Endothelial cell (in vitro differentiated cells): Measurements from ENCODE around the gene METRNL. TPM values are rescaled to one million over a fixed set of nuclear protein-coding genes. Genes with fewer than 3 reads are reported as not detected.
"Not testable (repeated sequence)": the region's sequence is repeated elsewhere in the genome, so short reads cannot be mapped to it uniquely, and the experiment has no call there.

ENCODE experiments used
- DNase-seq: peaks from one replicate; pipeline ENCODE4 v3.0.0; 2021; ENCODE audit warnings: low spot score
- H3K27ac Mint-ChIP-seq: one replicate; pipeline ENCODE4 v1.8.0; 2021; ENCODE audit warnings: mixed read lengths, inconsistent platforms; ENCODE audit not compliant: unreplicated experiment
- H3K27me3 Mint-ChIP-seq: one replicate; pipeline ENCODE4 v1.8.0; 2021; ENCODE audit warnings: mild to moderate bottlenecking, moderate library complexity, mixed read lengths, inconsistent platforms; ENCODE audit not compliant: unreplicated experiment
- H3K36me3 Mint-ChIP-seq: one replicate; pipeline ENCODE4 v1.8.0; 2021; ENCODE audit warnings: mild to moderate bottlenecking, low read depth, mixed read lengths, inconsistent platforms; ENCODE audit not compliant: unreplicated experiment
- H3K4me1 Mint-ChIP-seq: one replicate; pipeline ENCODE4 v1.8.0; 2021; ENCODE audit warnings: mild to moderate bottlenecking, mixed read lengths, inconsistent platforms; ENCODE audit not compliant: unreplicated experiment
- H3K4me3 Mint-ChIP-seq: one replicate; pipeline ENCODE4 v1.8.0; 2021; ENCODE audit warnings: mild to moderate bottlenecking, mixed read lengths, inconsistent platforms; ENCODE audit not compliant: unreplicated experiment
- H3K9me3 Mint-ChIP-seq: one replicate; pipeline ENCODE4 v1.8.0; 2021; ENCODE audit warnings: mixed read lengths, inconsistent platforms; ENCODE audit not compliant: unreplicated experiment
- CTCF ChIP-seq: fragments of 200-600 bp; sonication (generic); IDR thresholded peaks from one replicate; pipeline ENCODE4 v1.5.0; 2021; ENCODE audit warnings: antibody characterized with exemption; ENCODE audit not compliant: unreplicated experiment
- total RNA-seq: library from RNA; stranded (reverse); fragmentation: NEBNext Ultra II Directional; extraction: Animal tissue kit (Norgen Biotek cat#: 25700); gene quantifications from one replicate; pipeline ENCODE4 v1.2.1, GENCODE V29; 2021; ENCODE audit not compliant: unreplicated experiment

METRNL gene
- total RNA-seq, 1 donor from 2014 or later, result 5.3 TPM

DNA sequence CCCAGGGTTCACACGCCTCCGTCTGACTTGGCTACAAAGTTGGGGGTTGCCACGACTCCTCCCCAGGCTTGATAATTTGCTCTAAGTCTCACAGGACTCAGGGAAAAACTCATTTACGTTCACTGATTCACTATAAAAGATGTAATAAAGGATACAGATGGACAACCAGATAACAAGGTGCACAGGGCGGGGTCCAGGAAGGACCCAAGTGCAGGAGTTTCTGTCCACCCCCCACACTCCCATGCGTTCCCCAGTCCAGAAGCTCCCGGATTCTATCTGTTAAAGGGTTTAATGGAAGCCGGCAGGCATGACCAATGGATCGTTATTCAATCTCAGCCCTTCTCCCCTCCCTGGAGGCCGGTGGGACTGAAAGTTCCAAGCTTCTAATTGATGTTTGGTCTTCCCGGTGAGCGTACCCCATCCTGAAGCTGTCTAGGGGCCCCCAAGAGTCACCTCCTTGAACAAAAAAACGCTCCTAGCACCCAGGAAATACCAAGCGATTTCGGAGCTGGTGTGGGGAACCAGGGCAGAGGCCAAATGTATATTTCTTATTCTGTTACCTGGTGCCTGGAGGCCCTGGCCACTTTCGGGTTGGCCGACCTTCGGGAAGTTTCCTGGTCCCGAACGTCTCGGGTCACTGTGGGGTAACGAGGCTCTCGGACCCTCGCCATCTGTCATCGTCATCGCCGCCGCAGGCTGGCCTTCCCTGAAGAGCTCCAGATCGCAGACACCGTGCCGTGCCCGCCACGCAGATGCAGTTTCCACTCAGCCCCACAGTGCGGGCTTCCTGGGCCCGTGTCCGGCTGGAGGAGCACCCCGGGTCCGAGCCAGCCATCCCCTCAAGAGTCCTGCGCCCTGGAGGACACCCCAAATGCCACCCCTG is 13.5 kb upstream of the METRNL start:
- H3K27ac Mint-ChIP-seq, result no peak overlapping the region

DNA sequence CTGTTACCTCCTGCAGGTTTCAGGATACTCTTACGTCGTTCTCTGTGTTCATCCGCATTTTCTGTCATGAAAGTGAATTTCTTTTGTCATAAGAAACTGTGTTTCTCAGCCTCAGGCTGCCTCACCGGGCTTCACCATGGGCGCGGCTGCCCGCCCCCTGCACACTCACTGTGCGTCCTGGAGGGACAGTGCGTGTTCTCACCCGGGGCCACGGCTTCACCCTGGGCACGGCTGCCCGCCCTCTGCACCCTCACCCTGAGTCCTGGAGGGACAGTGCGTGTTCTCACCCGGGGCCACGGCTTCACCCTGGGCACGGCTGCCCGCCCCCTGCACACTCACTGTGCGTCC is 12.9 kb upstream of the METRNL start:
- DNase-seq, H3K4me3 Mint-ChIP-seq, H3K27ac Mint-ChIP-seq, H3K9me3 Mint-ChIP-seq, H3K4me1 Mint-ChIP-seq, H3K36me3 Mint-ChIP-seq: not testable (repeated sequence)
- H3K27me3 Mint-ChIP-seq, result peaks cover 11% of the 10 kb centered on the region

More for the DNA sequence above, 13.5 kb upstream of the METRNL start:
- Mint-ChIP-seq H3K9me3 (no peaks in the 10 kb centered on the region), H3K4me3 (no peak overlapping the region), H3K27me3 (peaks cover 11% of the 10 kb centered on the region), H3K4me1 (peaks cover 5% of the 10 kb centered on the region), H3K36me3 (no peaks in the 10 kb centered on the region)
- no peak for TF ChIP-seq CTCF
- no peak for DNase-seq

DNA sequence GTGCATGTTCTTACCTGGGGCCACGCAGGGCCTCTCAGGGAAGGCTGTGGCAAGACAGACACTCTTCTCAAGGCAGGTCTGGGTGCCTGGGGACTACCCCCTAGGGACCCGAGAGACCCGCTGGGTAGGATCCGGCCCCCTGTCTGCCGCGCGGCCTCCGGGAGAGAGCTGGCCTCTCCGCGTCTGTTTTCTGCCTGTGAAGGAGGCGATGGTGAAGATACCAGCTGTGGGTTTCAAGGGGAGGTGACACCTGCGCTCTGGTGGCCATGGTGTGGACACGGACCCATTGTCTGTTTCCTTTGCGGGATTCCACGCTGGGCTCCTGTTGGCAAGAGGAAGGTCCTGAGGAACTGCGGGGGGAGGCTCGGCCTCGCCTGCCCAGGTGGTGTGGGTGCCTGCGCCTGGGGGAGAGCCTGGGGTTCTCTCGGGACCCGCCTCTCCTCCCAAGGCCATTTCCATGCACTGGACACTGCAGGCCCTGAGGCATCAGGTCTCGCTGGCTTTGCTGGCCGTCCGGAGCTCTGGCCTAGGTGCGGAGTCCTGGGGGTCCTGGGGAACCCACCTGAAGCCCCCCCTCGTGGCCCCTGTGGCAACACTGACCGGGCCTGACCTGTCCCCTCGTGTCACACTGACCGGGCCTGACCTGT is 12.2 kb upstream of the METRNL start:
- Mint-ChIP-seq H3K4me1 (peaks cover 8% of the 10 kb centered on the region), H3K4me3 (no peak overlapping the region)
- DNase-seq, result no peak

GRCh38 chr17:83067718-83068261 is 11.6 kb upstream of the METRNL start:
- Mint-ChIP-seq H3K9me3 (no peaks in the 10 kb centered on the region), H3K27me3 (peaks cover 9% of the 10 kb centered on the region), H3K4me3 (no peak overlapping the region), H3K4me1 (peaks cover 8% of the 10 kb centered on the region), H3K36me3 (no peaks in the 10 kb centered on the region), H3K27ac (no peak overlapping the region)
- no peak for TF ChIP-seq CTCF
- DNase-seq, result no peak

More for the DNA sequence above, 12.2 kb upstream of the METRNL start:
- TF ChIP-seq CTCF, result no peak
- Mint-ChIP-seq H3K36me3 (no peaks in the 10 kb centered on the region), H3K27ac (no peak overlapping the region), H3K9me3 (no peaks in the 10 kb centered on the region), H3K27me3 (peaks cover 9% of the 10 kb centered on the region)

DNA sequence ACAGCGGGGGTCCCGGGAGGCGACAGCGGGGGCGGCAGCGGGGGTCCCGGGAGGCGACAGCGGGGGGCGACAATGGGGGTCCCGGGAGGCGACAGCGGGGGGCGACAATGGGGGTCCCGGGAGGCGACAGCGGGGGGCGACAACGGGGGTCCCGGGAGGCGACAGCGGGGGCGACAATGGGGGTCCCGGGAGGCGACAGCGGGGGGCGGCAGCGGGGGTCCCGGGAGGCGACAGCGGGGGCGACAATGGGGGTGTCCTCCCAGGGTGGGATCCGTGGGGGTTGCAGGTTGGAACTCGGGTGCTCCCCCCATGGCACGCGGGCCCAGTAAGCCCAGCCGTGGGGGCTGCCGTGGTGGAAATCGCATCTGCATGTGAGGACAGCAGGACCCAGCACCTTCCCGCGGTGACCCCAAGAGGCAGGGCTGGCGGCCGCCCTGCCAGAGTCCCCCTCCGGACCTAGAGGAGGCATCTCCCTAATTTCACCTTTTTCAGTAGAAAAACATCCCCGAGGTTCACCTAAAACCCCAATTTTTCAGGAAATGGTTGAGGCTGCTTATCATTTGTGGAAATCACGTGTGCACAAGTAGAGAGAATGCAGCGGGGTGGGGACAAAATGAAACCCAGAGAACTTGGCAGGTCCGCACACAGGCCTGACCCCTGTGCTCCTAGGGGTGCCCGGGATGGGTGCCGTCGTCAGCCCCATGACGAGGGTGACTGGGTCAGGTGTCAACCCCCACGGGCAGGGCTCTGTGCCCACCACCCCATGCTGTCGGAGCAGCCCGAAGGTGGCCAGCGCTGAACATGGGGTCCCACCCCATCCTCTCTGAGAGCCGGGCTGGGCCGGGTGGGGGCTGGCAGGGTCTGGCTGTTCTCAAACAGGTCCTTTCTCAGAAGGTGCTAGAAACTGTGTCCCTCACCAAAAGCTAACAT is 10.5 kb upstream of the METRNL start:
- H3K36me3 Mint-ChIP-seq, result no peaks in the 10 kb centered on the region
- H3K4me3 Mint-ChIP-seq, result no peak overlapping the region
- H3K27ac Mint-ChIP-seq, result no peak overlapping the region
- DNase-seq, result no peak
- H3K27me3 Mint-ChIP-seq, result peaks cover 9% of the 10 kb centered on the region
- TF ChIP-seq CTCF, result no peak
- no peaks in the 10 kb centered on the region for H3K9me3 Mint-ChIP-seq
- H3K4me1 Mint-ChIP-seq, result peaks cover 8% of the 10 kb centered on the region
